Measurements from ENCODE around the gene PROM1.

Gene PROM1

GRCh38 chr4:16037901-16038300 is 45.9 kb downstream of the PROM1 start:
- FAIRE-seq (no peak), DNase-seq (ENCODE audit: insufficient read length, low spot score) (no peak)
- TF ChIP-seq POLR2A (IDR thresholded peaks at IDR 0.05; ENCODE audit: low read depth, low read length) = no peak

GRCh38 chr4:16035843-16036242 is 48.0 kb downstream of the PROM1 start:
- no peak for TF ChIP-seq POLR2A (IDR thresholded peaks at IDR 0.05; ENCODE audit: low read depth, low read length)
- DNase-seq (ENCODE audit: insufficient read length, low spot score) = no peak
- FAIRE-seq = no peak

- DNase-seq (ENCODE audit: insufficient read length, low spot score) (no peak), FAIRE-seq (no peak)
- no peak for TF ChIP-seq POLR2A (IDR thresholded peaks at IDR 0.05; ENCODE audit: low read depth, low read length)
Observed at GRCh38 chr4:16034010-16034748, 49.6 kb downstream of the PROM1 start.

GRCh38 chr4:16032396-16032770 is 51.4 kb downstream of the PROM1 start:
- TF ChIP-seq POLR2A (IDR thresholded peaks at IDR 0.05; ENCODE audit: low read depth, low read length) = no peak
- no peak for DNase-seq (ENCODE audit: insufficient read length, low spot score)
- no peak for FAIRE-seq

- FAIRE-seq = no peak
- no peak for DNase-seq (ENCODE audit: insufficient read length, low spot score)
- no peak for TF ChIP-seq POLR2A (IDR thresholded peaks at IDR 0.05; ENCODE audit: low read depth, low read length)
Observed at GRCh38 chr4:16031546-16032395, 52.1 kb downstream of the PROM1 start.

- FAIRE-seq (no peak), DNase-seq (ENCODE audit: insufficient read length, low spot score) (no peak)
- no peak for TF ChIP-seq POLR2A (IDR thresholded peaks at IDR 0.05; ENCODE audit: low read depth, low read length)
Observed at GRCh38 chr4:16029886-16030285, 53.9 kb downstream of the PROM1 start.

- DNase-seq (ENCODE audit: insufficient read length, low spot score) (no peak), FAIRE-seq (no peak)
- no peak for TF ChIP-seq POLR2A (IDR thresholded peaks at IDR 0.05; ENCODE audit: low read depth, low read length)
Observed at GRCh38 chr4:16029262-16029661, 54.6 kb downstream of the PROM1 start.

- DNase-seq (ENCODE audit: insufficient read length, low spot score) = no peak
- no peak for TF ChIP-seq POLR2A (IDR thresholded peaks at IDR 0.05; ENCODE audit: low read depth, low read length)
- FAIRE-seq = no peak
Observed at GRCh38 chr4:16027626-16028025, 56.2 kb downstream of the PROM1 start.

GRCh38 chr4:16027114-16027513 is 56.7 kb downstream of the PROM1 start:
- no peak for TF ChIP-seq POLR2A (IDR thresholded peaks at IDR 0.05; ENCODE audit: low read depth, low read length)
- FAIRE-seq (no peak), DNase-seq (ENCODE audit: insufficient read length, low spot score) (no peak)

- no peak for TF ChIP-seq POLR2A (IDR thresholded peaks at IDR 0.05; ENCODE audit: low read depth, low read length)
- DNase-seq (ENCODE audit: insufficient read length, low spot score) = no peak
Observed at GRCh38 chr4:16026160-16026761, 57.6 kb downstream of the PROM1 start.

GRCh38 chr4:16025268-16025667 is 58.6 kb downstream of the PROM1 start:
- no peak for FAIRE-seq

More at GRCh38 chr4:16026160-16026761, 57.6 kb downstream of the PROM1 start:
- no peak for FAIRE-seq

GRCh38 chr4:16023776-16024408 is 59.9 kb downstream of the PROM1 start:
- DNase-seq (ENCODE audit: insufficient read length, low spot score) (no peak), FAIRE-seq (no peak)
- no peak for TF ChIP-seq POLR2A (IDR thresholded peaks at IDR 0.05; ENCODE audit: low read depth, low read length)

More at GRCh38 chr4:16025268-16025667, 58.6 kb downstream of the PROM1 start:
- no peak for TF ChIP-seq POLR2A (IDR thresholded peaks at IDR 0.05; ENCODE audit: low read depth, low read length)
- DNase-seq (ENCODE audit: insufficient read length, low spot score) = no peak

GRCh38 chr4:16021804-16022560 is 61.8 kb downstream of the PROM1 start:
- FAIRE-seq = no peak
- TF ChIP-seq POLR2A (IDR thresholded peaks at IDR 0.05; ENCODE audit: low read depth, low read length) = no peak
- DNase-seq (ENCODE audit: insufficient read length, low spot score) = no peak

Measured in H54 (cell line).